Psoas muscle (tissue), 8 donors: ENCODE measurements around the gene FER1L5. TPM values are rescaled to one million over a fixed set of nuclear protein-coding genes. Genes with fewer than 3 reads are reported as not detected.
A peak's percentile ranks its signal among the peaks of the same experiment; 100 is the strongest.

Experiments
- ATAC-seq, 4 donors: fragments of 200-7000 bp; cut with Tn5 transposase; one replicate each; pipeline ENCODE4 v1.9.1; 2020; ENCODE audit warnings: moderate library complexity in 3 of 4, mild to moderate bottlenecking in 2 of 4
- DNase-seq, 2 donors: peaks; one replicate each; pipeline ENCODE4 v3.0.0-alpha.2; 2020
- H3K27ac ChIP-seq: fragments of 200-600 bp; one replicate; pipeline ENCODE4 v1.8.0; 2022
- H3K27me3 ChIP-seq, 3 donors: fragments of 200-600 bp in 1 of 3; one replicate each; pipeline versions ENCODE4 v1.6.1 to v1.8.0; 2013 to 2022; ENCODE audit warnings: low read length in 2 of 3, mild to moderate bottlenecking in 2 of 3, moderate library complexity in 1 of 3; ENCODE audit not compliant: insufficient read depth in 3 of 3
- H3K36me3 ChIP-seq, 2 donors: fragments of 200-600 bp in 1 of 2; one replicate each; pipeline versions ENCODE4 v1.6.1 to v1.8.0; 2013 to 2022; ENCODE audit warnings: low read depth in 1 of 2, mild to moderate bottlenecking in 1 of 2, moderate library complexity in 1 of 2; ENCODE audit not compliant: insufficient read depth in 1 of 2
- H3K4me1 ChIP-seq: fragments of 200-600 bp; one replicate; pipeline ENCODE4 v1.8.0; 2022
- H3K4me3 ChIP-seq: fragments of 200-600 bp; one replicate; pipeline ENCODE4 v1.8.0; 2022; ENCODE audit warnings: mild to moderate bottlenecking
- H3K9me3 ChIP-seq: fragments of 200-600 bp; one replicate; pipeline ENCODE4 v1.8.0; 2022
- CTCF ChIP-seq: fragments of 200-600 bp; IDR thresholded peaks from one replicate; pipeline ENCODE4 v1.8.0; 2022; ENCODE audit warnings: antibody characterized with exemption
- WGBS, 3 donors: extraction: QIAGEN DNeasy Blood & Tissue Kit; methylation state at CpG; one replicate each; pipeline versions ENCODE4 v1.1.6 to v1.1.7; 2013; 5-methylcytosine and 5-hydroxymethylcytosine counted together
- intact Hi-C, 2 donors: fragments of 100-400 bp; cut with DNase I; formaldehyde crosslinking; loops; one replicate each; pipeline versions ENCODE4 v1.11.0 to v1.14.2; 2022
- polyA plus RNA-seq, 3 donors: library from polyadenylated mRNA; stranded (reverse); fragments of 200-250 nt; gene quantifications; one replicate each; pipeline ENCODE4 v1.2.3, GENCODE V29; 2013
- total RNA-seq, 4 donors: library from RNA; stranded (reverse); fragmentation: NEBNext Ultra II Directional in 2 of 4; extraction: Animal tissue kit (Norgen Biotek cat#: 25700) in 2 of 4; gene quantifications; one replicate each; pipeline versions ENCODE4 v1.2.1 to v1.2.4, GENCODE V29; 2021 to 2023
- donor health status: healthy with polysubstance abuse.
- donor health status: DM: no; HTN: no; CAD: no; lungs with moderate emphysema.
- donor health status: Bipolar disorder and iron deficiency.
- donor health status: healthy.
- donor health status: DM: yes; HTN: yes; CAD: no.
- donor health status: DM: no; HTN: no; CAD: no.
- donor health status: DM: no; HTN: no; CAD: no.
- donor health status: DM: yes; HTN: yes; CAD: no.

The FER1L5 gene
- total and polyA plus RNA-seq, 7 donors, result 0.01 TPM; not detected in 6

DNA sequence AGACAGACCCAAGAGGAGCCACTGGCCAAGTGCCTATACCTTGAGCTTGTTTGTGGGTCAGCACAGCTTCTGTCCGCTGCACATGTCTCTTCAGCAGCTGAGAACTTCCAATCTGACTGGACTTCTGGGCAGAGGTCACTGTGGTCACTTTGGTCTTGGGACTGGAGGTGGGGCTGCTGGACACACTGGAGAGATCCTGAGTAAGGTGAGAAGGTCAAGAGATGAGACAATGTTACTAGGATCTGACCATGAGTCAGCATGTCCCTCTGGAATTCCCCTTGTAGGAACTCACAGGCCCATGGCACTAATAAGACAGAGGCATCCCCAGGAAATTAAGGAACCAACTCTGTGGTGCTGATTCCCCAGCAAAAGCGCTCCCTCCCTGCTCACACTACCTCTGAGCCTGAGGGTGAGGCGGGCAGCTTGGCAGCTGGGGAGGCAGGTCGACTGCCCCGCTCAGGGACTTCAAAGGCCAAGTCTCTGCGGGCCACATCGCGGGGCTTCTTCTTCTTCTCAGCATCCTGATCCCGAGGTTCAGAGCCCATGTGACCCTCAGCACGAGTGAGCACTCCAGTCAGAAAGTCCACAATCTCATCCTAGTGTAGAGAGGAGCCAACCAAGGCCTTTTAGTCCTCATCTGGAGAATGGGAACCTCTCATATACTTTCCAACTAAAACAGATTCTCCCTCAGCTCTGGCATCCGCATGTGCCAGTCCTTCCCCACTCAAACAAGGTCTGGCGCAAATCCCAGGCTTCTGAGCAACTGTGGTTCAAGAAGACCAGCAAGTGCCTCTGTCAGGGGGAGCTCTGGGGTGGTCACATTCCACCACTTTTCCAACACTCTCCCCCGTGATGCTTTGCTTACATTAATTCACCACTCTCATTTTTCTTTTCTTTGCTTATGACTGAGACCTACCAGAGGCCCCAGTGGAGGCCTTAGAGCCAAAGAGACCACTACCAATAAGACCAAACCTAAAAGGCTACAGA is 33.8 kb upstream of the FER1L5 start:
- ATAC-seq (peak; percentile 92 to 97 (median 95)), DNase-seq (peak in 1 of 2 donors; percentile 75)
- peaks cover 38% of the 10 kb centered on the region for H3K4me1 ChIP-seq
- TF ChIP-seq CTCF, result no peak
- WGBS, 3 donors, result 49 to 78% (median 59%) methylated on average over 13 of the region's 13 CpGs
- no peaks in the 10 kb centered on the region for H3K9me3 ChIP-seq
- intact Hi-C loops, result no loop called here
- no peaks in the 10 kb centered on the region for H3K27me3 ChIP-seq
- peak overlapping the region; percentile 92 for H3K27ac ChIP-seq
- peaks cover 39 to 99% of the 10 kb centered on the region in 2 donors for H3K36me3 ChIP-seq
- peak overlapping the region; percentile 42 for H3K4me3 ChIP-seq

- H3K36me3 ChIP-seq, result peaks cover 15 to 73% of the 10 kb centered on the region in 2 donors
- H3K4me3 ChIP-seq, result no peak overlapping the region
- H3K27ac ChIP-seq, result peak overlapping the region; percentile 79
- H3K4me1 ChIP-seq, result peaks cover 34% of the 10 kb centered on the region
- intact Hi-C loops, result no loop called here
- 83 to 96% (median 96%) methylated on average over 1 of the region's 1 CpG for WGBS, 3 donors
- no peak for DNase-seq
- TF ChIP-seq CTCF, result no peak
- ATAC-seq, result peak in 2 of 4 donors; percentile 9 to 22
- no peaks in the 10 kb centered on the region for H3K27me3 ChIP-seq
- H3K9me3 ChIP-seq, result no peaks in the 10 kb centered on the region
Measured at GRCh38 chr2:96616128-96616527, 26.4 kb upstream of the FER1L5 start.

- peak overlapping the region; percentile 79 for H3K27ac ChIP-seq
- TF ChIP-seq CTCF, result no peak
- peak; percentile 26 to 77 (median 62) for ATAC-seq
Measured at GRCh38 chr2:96616535-96616934, 26.0 kb upstream of the FER1L5 start.

GRCh38 chr2:96617012-96617411 is 25.6 kb upstream of the FER1L5 start:
- DNase-seq (no peak), ATAC-seq (peak; percentile 13 to 17 (median 15))
- Histone ChIP-seq H3K4me1 (peaks cover 39% of the 10 kb centered on the region), H3K4me3 (no peak overlapping the region), H3K36me3 (peaks cover 12 to 65% of the 10 kb centered on the region in 2 donors), H3K27ac (peak overlapping the region; percentile 79), H3K9me3 (no peaks in the 10 kb centered on the region), H3K27me3 (no peaks in the 10 kb centered on the region)
- intact Hi-C loops, result no loop called here
- 84 to 95% (median 93%) methylated on average over 4 of the region's 4 CpGs for WGBS, 3 donors
- no peak for TF ChIP-seq CTCF

More at GRCh38 chr2:96616535-96616934, 26.0 kb upstream of the FER1L5 start:
- Histone ChIP-seq H3K36me3 (peaks cover 12 to 69% of the 10 kb centered on the region in 2 donors), H3K4me3 (no peak overlapping the region), H3K4me1 (peaks cover 38% of the 10 kb centered on the region), H3K9me3 (no peaks in the 10 kb centered on the region), H3K27me3 (no peaks in the 10 kb centered on the region)
- 34 to 67% (median 35%) methylated on average over 6 of the region's 6 CpGs for WGBS, 3 donors
- intact Hi-C loops, result no loop called here
- DNase-seq, result no peak
